Hepatocyte (in vitro differentiated cells): Measurements from ENCODE around the gene AGRP. TPM values are rescaled to one million over a fixed set of nuclear protein-coding genes. Genes with fewer than 3 reads are reported as not detected.

Experiments used
- DNase-seq: peaks from one replicate; pipeline ENCODE4 v3.0.0-alpha.2; 2016; ENCODE audit warnings: low spot score
- H2AFZ ChIP-seq: fragments of 200-600 bp; sonication (generic); 2 replicates; pipeline ENCODE4 v1.6.0; 2016; ENCODE audit warnings: antibody characterized with exemption, mild to moderate bottlenecking
- H3K27ac ChIP-seq: fragments of 200-600 bp; sonication (generic); 2 replicates; pipeline ENCODE4 v1.5.1; 2016; ENCODE audit warnings: mild to moderate bottlenecking
- H3K27me3 ChIP-seq: fragments of 200-600 bp; sonication (generic); 2 replicates; pipeline ENCODE4 v1.6.1; 2016
- H3K36me3 ChIP-seq: fragments of 200-600 bp; sonication (generic); replicated peaks from 2 replicates; pipeline ENCODE4 v1.5.1; 2016; ENCODE audit warnings: low read depth; ENCODE audit not compliant: insufficient read depth
- H3K4me1 ChIP-seq: fragments of 200-600 bp; sonication (generic); 2 replicates; pipeline ENCODE4 v1.5.1; 2016; ENCODE audit warnings: mild to moderate bottlenecking, moderate library complexity; ENCODE audit not compliant: insufficient read depth
- H3K4me2 ChIP-seq: fragments of 200-600 bp; sonication (generic); 2 replicates; pipeline ENCODE4 v1.6.0; 2016
- H3K4me3 ChIP-seq: fragments of 200-600 bp; sonication (generic); 2 replicates; pipeline ENCODE4 v1.5.1; 2016; ENCODE audit warnings: mild to moderate bottlenecking
- H3K79me2 ChIP-seq: fragments of 200-600 bp; sonication (generic); 2 replicates; pipeline ENCODE4 v1.6.0; 2017; ENCODE audit warnings: mild to moderate bottlenecking
- H3K9me2 ChIP-seq: fragments of 200-600 bp; sonication (generic); replicated peaks from 2 replicates; pipeline ENCODE4 v1.6.0; 2017; ENCODE audit warnings: mild to moderate bottlenecking; ENCODE audit not compliant: insufficient read depth
- H3K9me3 ChIP-seq: fragments of 200-600 bp; sonication (generic); 2 replicates; pipeline ENCODE4 v1.5.1; 2016; ENCODE audit warnings: low read depth, mild to moderate bottlenecking
- H4K20me1 ChIP-seq: fragments of 200-600 bp; sonication (generic); 2 replicates; pipeline ENCODE4 v1.6.0; 2016; ENCODE audit warnings: mild to moderate bottlenecking; ENCODE audit not compliant: insufficient read depth, poor library complexity, severe bottlenecking
- EZH2 ChIP-seq: fragments of 200-600 bp; sonication (generic); IDR thresholded peaks from 2 replicates; pipeline ENCODE4 v1.6.1; 2016; ENCODE audit warnings: antibody characterized with exemption, mild to moderate bottlenecking, borderline replicate concordance
- EZH2phosphoT487 ChIP-seq: fragments of 200-600 bp; sonication (generic); IDR thresholded peaks from one replicate; pipeline ENCODE4 v1.6.1; 2018; ENCODE audit warnings: antibody characterized with exemption, mild to moderate bottlenecking, low read depth, moderate library complexity; ENCODE audit not compliant: unreplicated experiment, severe bottlenecking
- WGBS: methylation state at CpG from one replicate; pipeline ENCODE4 v1.1.6; 2016; ENCODE audit warnings: low lambda C conversion rate; ENCODE audit errors: missing lambda C conversion rate; 5-methylcytosine and 5-hydroxymethylcytosine counted together
- polyA plus RNA-seq: library from polyadenylated mRNA; unstranded; fragments of >200 nt; fragmentation: Nextera tagmentation; extraction: Ambion mirVana; gene quantifications from 2 replicates; pipeline ENCODE4 v1.2.1, GENCODE V29; 2016
- total RNA-seq: library from RNA; depleted of rRNA; stranded (reverse); fragments of >200 nt; gene quantifications from 2 replicates; pipeline ENCODE4 v1.2.3, GENCODE V29; 2014
- TF ChIP-seq, protein P1 (sequence below): fragments of 200-600 bp; sonication (generic); IDR thresholded peaks from 2 replicates; pipeline ENCODE4 v1.5.1; 2016; ENCODE audit warnings: antibody characterized with exemption, mild to moderate bottlenecking; ENCODE audit not compliant: poor library complexity

Gene AGRP
- total and polyA plus RNA-seq, 2 experiments from 2014 or later, result 0.93 to 1.9 TPM

DNA sequence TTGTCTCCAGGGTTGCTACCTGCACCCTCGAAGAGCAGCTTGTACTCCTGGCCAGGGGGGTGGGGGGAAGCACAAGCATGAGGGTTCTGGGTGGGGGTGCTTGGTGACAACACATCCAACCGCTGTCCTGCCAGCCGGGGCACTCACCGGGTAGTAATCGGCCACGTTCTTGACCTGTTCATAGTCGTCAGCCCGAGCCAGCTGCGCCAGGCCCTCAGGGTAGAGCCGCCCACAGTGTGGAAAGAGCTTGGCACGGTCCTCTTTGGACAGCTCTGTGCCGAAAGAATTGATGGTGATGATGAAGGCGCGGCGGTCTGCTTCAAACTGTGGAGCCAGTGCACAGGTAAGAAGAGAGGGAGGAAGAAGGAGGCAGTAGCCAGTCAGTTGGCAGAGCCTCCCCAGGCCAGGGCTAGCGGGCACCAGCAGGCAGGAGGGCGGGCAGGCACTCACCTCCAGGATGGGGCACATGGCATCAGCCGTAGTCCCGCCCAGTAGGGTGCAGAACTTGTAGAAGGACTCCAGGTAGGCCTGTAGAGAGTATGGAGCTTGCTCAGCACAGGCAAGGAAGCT, 44.4 kb downstream of the AGRP start:
- peaks cover 10% of the 10 kb centered on the region for H4K20me1 ChIP-seq
- no peaks in the 10 kb centered on the region for H3K4me1 ChIP-seq
- H3K9me3 ChIP-seq, result no peaks in the 10 kb centered on the region
- no peaks in the 10 kb centered on the region for H3K9me2 ChIP-seq
- no peak for DNase-seq
- H2AFZ ChIP-seq, result no peak overlapping the region
- no peaks in the 10 kb centered on the region for H3K27me3 ChIP-seq
- H3K36me3 ChIP-seq, result no peaks in the 10 kb centered on the region
- TF ChIP-seq, protein P1, sequence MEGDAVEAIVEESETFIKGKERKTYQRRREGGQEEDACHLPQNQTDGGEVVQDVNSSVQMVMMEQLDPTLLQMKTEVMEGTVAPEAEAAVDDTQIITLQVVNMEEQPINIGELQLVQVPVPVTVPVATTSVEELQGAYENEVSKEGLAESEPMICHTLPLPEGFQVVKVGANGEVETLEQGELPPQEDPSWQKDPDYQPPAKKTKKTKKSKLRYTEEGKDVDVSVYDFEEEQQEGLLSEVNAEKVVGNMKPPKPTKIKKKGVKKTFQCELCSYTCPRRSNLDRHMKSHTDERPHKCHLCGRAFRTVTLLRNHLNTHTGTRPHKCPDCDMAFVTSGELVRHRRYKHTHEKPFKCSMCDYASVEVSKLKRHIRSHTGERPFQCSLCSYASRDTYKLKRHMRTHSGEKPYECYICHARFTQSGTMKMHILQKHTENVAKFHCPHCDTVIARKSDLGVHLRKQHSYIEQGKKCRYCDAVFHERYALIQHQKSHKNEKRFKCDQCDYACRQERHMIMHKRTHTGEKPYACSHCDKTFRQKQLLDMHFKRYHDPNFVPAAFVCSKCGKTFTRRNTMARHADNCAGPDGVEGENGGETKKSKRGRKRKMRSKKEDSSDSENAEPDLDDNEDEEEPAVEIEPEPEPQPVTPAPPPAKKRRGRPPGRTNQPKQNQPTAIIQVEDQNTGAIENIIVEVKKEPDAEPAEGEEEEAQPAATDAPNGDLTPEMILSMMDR, result no peak
- TF ChIP-seq EZH2phosphoT487, result no peak
- TF ChIP-seq EZH2, result no peak
- H3K79me2 ChIP-seq, result no peaks in the 10 kb centered on the region
- H3K4me3 ChIP-seq, result no peak overlapping the region
- WGBS, result 97% methylated on average over 19 of the region's 19 CpGs
- H3K4me2 ChIP-seq, result no peak overlapping the region
- H3K27ac ChIP-seq, result no peak overlapping the region

DNA sequence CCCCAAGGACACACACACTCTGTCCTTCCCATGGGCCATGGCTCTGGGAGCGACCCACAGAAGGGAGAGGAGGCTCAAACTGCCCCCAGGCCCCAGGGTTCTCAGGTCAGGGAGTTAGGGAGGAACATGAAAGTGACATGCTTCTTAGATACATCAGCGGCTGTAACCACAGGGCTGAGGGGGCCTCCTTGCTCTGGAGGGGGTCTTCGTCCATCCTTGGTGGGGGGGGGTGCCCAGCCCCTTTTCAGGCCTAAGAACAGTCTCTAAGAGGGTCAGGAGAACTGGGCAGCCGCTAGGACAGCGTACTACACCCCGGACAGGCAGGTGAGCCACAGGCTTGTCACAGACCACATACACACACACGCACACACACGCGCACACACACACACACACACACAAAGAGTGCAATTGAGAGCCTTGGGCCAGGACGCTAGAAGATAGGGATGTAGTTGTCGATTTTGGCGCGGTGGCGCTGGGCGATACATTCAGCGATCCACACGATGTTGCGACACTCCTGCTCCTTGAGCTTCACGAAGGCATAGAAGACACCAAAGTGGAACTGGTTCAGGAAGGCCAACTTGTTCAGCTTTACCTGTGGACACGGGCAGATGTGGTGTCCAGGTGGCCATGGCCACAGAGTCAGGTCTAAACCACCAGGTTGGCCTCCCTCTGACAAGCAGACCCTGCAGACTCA, 45.1 kb downstream of the AGRP start:
- H3K4me2 ChIP-seq, result no peak overlapping the region
- H3K9me3 ChIP-seq, result no peaks in the 10 kb centered on the region
- DNase-seq, result no peak
- TF ChIP-seq EZH2 (no peak), EZH2phosphoT487 (no peak)
- TF ChIP-seq, protein P1, result no peak
- peaks cover 4% of the 10 kb centered on the region for H4K20me1 ChIP-seq
- H3K79me2 ChIP-seq, result no peaks in the 10 kb centered on the region
- WGBS, result 96% methylated on average over 20 of the region's 20 CpGs
- no peaks in the 10 kb centered on the region for H3K9me2 ChIP-seq
- no peak overlapping the region for H3K27ac ChIP-seq
- H3K4me3 ChIP-seq, result no peak overlapping the region
- no peaks in the 10 kb centered on the region for H3K27me3 ChIP-seq
- no peak overlapping the region for H2AFZ ChIP-seq
- no peaks in the 10 kb centered on the region for H3K4me1 ChIP-seq
- no peaks in the 10 kb centered on the region for H3K36me3 ChIP-seq

DNA sequence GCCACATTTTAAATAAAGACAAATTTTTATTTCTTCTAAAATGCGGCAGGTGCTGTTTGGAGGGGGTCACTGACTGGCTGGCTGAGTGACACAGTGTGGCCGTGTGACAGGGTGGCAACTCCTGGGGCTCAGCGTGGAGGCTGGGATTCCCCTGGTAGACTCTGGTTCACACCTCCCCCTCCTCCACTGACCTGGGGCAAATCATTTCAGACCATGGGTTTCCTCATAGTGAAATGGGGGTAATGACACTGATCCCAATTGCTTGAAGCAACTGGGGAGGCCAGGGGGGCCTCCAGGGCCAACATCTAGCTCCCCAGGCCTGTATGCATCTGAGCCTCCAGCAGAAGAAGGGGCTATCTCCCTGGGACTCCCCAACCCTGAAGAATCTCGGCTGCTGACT, 45.8 kb downstream of the AGRP start:
- H3K4me1 ChIP-seq, result no peaks in the 10 kb centered on the region
- no peak overlapping the region for H2AFZ ChIP-seq
- no peaks in the 10 kb centered on the region for H4K20me1 ChIP-seq
- no peaks in the 10 kb centered on the region for H3K36me3 ChIP-seq
- TF ChIP-seq EZH2phosphoT487 (no peak), EZH2 (no peak)
- TF ChIP-seq, protein P1, result no peak
- H3K4me3 ChIP-seq, result no peak overlapping the region
- no peak overlapping the region for H3K27ac ChIP-seq
- H3K27me3 ChIP-seq, result no peaks in the 10 kb centered on the region
- H3K4me2 ChIP-seq, result no peak overlapping the region
- no peaks in the 10 kb centered on the region for H3K9me3 ChIP-seq
- 95% methylated on average over 4 of the region's 4 CpGs for WGBS
- no peaks in the 10 kb centered on the region for H3K9me2 ChIP-seq
- no peaks in the 10 kb centered on the region for H3K79me2 ChIP-seq
- no peak for DNase-seq
